GM19395 (cell line): ENCODE data around the gene METTL3.

Experiments used
- ATAC-seq: cut with Tn5 transposase; IDR thresholded peaks from one replicate; pipeline ENCODE4 v1.9.1; 2021; ENCODE audit warnings: mild to moderate bottlenecking, moderate library complexity; ENCODE audit not compliant: unreplicated experiment

Gene METTL3

DNA sequence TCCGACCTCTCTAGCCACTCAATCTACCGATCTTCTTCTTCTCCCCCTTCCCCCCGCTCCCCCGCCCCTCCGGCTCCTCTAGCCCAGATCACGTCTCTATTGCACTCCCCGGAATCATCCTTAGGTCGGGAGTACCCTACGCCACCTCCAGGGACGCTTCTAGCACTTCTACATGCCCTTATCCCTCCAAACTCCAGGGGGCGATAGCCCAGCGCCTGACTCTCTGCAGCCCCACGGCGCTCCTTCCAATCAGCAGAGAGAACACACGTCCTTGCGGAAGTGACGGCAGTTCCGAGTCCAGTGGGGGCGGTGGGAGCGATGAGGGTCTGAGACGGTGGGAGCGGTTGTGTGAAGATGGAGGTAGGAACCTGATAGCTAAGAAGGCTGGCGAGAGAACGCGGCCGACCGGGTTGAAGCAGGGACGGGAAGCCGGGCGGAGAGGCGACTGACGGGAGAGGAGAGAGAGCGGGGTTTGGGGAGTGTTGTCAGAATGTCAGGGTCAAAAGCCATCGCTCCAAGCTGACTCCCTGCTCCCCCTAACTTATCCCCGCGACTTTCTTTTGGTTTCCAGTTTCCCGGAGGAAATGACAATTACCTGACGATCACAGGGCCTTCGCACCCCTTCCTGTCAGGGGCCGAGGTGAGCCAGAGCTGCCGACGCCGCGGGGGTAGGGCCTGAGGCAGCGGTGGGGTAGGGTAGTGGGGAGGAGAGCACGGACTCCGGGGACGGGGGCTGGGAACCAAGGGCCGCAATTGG, 34.0 kb downstream of the METTL3 start, which contains the start of the genes RAB2B and TOX4:
TSS of gene RAB2B (minus strand) at position 35 of the 757 bp plus-strand sequence. CDS start 87 bp downstream, outside the sequence.
TSS of gene TOX4 (plus strand) at position 271 of the 757 bp plus-strand sequence. CDS start at position 355, 84 bp downstream.
- peak; percentile 100 for ATAC-seq

DNA sequence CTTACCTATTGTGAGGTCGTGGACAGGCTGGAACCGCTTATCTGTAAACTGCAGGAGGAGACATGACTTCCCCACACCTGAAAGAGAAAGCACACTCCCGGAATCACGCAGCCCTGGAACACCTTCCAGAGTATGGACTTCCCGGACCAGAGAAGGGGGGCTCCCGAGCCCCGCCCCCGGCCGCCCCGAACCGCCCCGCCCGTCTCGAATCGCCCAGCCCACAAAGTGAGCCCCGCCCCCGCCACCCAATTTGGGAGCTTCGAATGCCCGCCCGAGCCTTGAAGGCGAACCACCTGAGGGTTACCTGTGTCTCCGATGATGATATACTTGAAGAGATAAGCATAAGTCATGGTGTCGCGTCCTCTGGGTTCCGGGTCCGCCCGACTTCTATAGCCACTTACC, 34.6 kb downstream of the METTL3 start:
- no peak for ATAC-seq

DNA sequence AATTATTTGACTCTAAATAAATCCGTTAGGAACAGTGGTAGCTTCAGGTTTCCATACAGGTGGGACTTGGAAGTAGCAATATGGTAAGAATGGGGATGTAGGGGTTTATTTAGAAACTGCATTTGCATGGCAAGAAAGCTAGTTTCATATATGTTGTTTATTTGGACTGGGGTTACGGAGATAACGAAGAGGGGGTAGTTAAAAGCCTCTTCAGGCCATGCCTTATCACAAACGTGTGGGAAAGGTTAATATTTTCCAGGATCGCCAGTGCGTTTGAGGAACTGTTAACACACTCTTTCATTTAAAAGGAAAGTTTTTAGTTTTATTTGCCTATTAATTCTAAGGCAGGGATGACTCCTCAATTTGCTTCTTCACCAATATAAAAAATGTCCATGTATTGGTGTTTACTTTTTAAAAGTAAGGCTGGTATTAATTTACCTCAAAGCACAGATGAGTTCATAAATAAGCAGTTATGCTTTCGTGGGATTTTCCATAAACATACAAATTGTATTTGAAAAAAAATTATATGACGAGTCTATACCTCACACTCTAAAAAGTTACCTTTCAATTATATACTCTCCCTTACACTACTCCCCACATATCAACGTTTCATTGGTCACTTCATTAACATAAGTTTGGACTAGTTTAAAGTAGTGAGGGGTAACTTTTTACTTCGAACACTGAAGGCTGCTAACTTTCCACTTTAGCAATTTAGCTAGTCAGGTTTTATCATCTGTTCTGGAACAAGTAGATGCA, 35.2 kb downstream of the METTL3 start:
- no peak for ATAC-seq

- ATAC-seq: no peak
Observed at GRCh38 chr14:21467616-21468015, 43.5 kb downstream of the METTL3 start.

DNA sequence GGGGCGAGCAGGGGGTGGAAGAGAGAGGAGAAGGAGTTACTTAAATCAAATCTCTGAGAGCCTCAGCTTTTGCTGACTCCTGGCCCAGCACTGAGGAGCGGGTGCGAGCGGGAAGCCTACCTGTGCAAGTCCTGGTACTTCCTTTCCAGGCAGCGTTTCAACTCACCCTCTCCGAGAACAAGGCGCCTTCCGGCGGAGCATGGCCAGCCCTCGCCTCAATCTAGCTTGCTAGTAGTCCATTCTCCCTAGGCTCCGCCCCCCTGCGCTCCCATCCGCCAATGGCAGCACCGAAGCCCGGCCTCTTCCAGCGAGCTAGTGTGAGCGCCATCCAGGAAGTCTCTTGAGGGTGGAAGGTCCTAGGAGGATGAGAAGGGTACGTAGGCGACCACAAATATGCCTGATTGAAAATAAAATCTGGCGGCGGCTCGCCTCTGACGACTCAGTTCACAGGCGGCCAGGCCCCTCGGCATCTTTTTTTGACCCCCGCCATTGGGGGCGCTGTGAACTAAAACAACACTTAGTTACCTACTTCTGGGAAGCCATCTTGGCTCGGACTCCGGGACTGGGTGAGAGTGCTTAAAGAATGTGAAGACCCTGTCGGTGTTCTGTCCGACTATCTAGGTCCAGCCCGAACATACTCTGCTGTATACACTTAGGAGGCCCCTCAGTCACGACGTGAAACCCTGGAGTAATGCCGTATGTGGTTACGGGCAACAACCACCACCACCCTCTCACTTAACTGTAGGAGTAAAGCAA, 55.0 kb downstream of the METTL3 start, which contains the start of gene CHD8:
TSS of gene CHD8 (minus strand) at position 212 of the 756 bp plus-strand sequence. CDS start 24,480 bp downstream, outside the sequence.
- ATAC-seq: peak; percentile 98

- ATAC-seq: no peak
Observed at GRCh38 chr14:21455592-21455911, 55.6 kb downstream of the METTL3 start.

DNA sequence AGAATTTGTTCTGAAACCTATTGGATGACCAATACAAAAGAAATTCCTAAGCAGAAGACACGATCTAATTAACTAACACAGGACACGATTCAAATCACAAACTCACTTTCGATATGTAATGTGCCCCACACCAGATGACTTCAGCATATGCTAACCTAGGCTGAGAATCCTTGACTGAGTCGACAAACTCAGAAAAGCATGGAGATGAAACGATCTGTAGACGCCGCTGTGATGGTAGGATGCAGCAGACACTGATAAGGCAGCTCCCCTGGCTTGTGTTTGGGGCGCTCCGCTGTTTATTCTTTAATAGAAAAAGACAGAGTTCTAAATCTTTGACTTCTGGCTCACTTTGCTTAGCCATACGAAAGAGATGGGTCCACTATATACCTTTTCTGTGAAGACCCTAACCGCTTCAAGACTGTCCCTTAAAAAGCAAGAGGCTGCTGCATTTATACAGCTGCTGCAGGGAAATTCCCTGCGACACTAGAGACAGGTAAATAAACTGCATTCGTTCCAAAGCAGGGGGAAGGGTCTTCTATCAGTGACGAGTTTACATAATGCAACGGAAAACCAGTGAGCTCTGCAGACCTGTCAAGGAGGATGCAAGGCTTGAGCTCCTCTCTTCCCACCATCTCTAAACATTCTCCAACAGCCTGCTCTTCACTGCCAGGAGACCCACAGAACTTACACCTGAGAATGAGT, 56.1 kb downstream of the METTL3 start:
- ATAC-seq: no peak

DNA sequence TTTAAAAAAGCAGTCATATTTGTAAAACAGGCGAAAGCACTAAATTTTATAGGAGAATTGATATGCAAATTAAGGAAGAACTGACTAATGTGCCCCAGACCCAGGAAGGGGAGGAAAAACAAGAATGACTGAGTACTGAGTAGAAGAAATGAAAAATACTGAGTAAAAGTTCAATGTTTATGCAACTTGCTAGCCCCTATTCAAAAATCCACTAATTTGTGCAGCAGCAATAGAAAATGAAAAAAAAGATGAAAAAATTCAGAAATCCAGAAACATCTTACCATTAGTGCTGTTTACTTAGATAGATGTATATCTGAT, 61.3 kb downstream of the METTL3 start:
- no peak for ATAC-seq
